B cell (primary cell): ENCODE results near the gene CPB2. TPM values are rescaled to one million over a fixed set of nuclear protein-coding genes. Genes with fewer than 3 reads are reported as not detected.

Experiments used
- ATAC-seq: fragments of 200-7000 bp; cut with Tn5 transposase; one replicate; pipeline ENCODE4 v1.10.0; 2021; ENCODE audit warnings: low read depth, mild to moderate bottlenecking, moderate number of reproducible peaks, moderate library complexity
- CTCF ChIA-PET: fragments of 350-600 bp; sonication (Branson Sonifier 250); formaldehyde crosslinking; loops from one replicate; lab custom pipeline; 2021; ENCODE audit warnings: antibody characterized with exemption, inconsistent platforms; lab: Charles Lee
- POLR2A ChIA-PET: fragments of 350-600 bp; sonication (Branson Sonifier 250); formaldehyde crosslinking; loops from one replicate; lab custom pipeline; 2021; ENCODE audit warnings: antibody characterized with exemption; lab: Charles Lee
- DNase-seq: peaks from one replicate; pipeline ENCODE4 v3.0.0; 2013
- H2AFZ ChIP-seq: 2 replicates; pipeline ENCODE4 v1.6.1; 2012; ENCODE audit warnings: mild to moderate bottlenecking, low read depth, low read length; ENCODE audit not compliant: insufficient read depth, poor library complexity, severe bottlenecking
- H3K27ac ChIP-seq, 2 donors: 1 replicate in 1 of 2; 2 replicates in 1 of 2; pipeline ENCODE4 v1.5.1; 2012 to 2013; ENCODE audit warnings: low read length in 2 of 2, mild to moderate bottlenecking in 2 of 2, moderate library complexity in 1 of 2
- H3K27me3 ChIP-seq, 4 experiments: fragments of 200-600 bp in 1 of 4; sonication (generic) in 1 of 4; replicated peaks in 1 of 4; 1 replicate in 2 of 4; 2 replicates in 2 of 4; pipeline versions ENCODE4 v1.6.1 to v1.7.0; 2013 to 2016; ENCODE audit warnings: low read length in 3 of 4, mild to moderate bottlenecking in 2 of 4, mixed read lengths in 1 of 4, moderate library complexity in 1 of 4; ENCODE audit not compliant: insufficient read depth in 4 of 4, control insufficient read depth in 3 of 4; ENCODE audit errors: control extremely low read depth in 1 of 4
- H3K36me3 ChIP-seq, 2 experiments: replicated peaks in 1 of 2; 1 replicate in 1 of 2; 2 replicates in 1 of 2; pipeline versions ENCODE4 v1.6.1 to v1.7.1; 2013; ENCODE audit warnings: low read length in 1 of 2; ENCODE audit not compliant: insufficient read depth in 2 of 2, control insufficient read depth in 1 of 2; ENCODE audit errors: control extremely low read depth in 1 of 2, extremely low read depth in 1 of 2
- H3K4me1 ChIP-seq, 2 donors: fragments of 200-600 bp in 1 of 2; sonication (generic) in 1 of 2; 1 replicate in 1 of 2; 2 replicates in 1 of 2; pipeline versions ENCODE4 v1.5.1 to v1.6.1; 2013 to 2017; ENCODE audit warnings: low read length in 2 of 2; ENCODE audit not compliant: control insufficient read depth in 2 of 2, insufficient read depth in 2 of 2
- H3K4me2 ChIP-seq: replicated peaks from 2 replicates; pipeline ENCODE3; 2012; ENCODE audit warnings: mild to moderate bottlenecking, low read depth, low read length; ENCODE audit not compliant: poor library complexity, severe bottlenecking
- H3K4me3 ChIP-seq, 5 experiments: fragments of 200-600 bp in 1 of 5; sonication (generic) in 1 of 5; 1 replicate in 3 of 5; 2 replicates in 2 of 5; pipeline versions ENCODE4 v1.5.1 to v1.7.0; 2011 to 2016; ENCODE audit warnings: low read length in 4 of 5, mild to moderate bottlenecking in 4 of 5, low read depth in 2 of 5, control low read depth in 1 of 5, moderate library complexity in 1 of 5; ENCODE audit not compliant: insufficient read depth in 1 of 5; ENCODE audit errors: control extremely low read depth in 1 of 5, extremely low read depth in 1 of 5
- H3K79me2 ChIP-seq: fragments of 200-600 bp; sonication (generic); one replicate; pipeline ENCODE4 v1.6.0; 2016; ENCODE audit warnings: low read length; ENCODE audit not compliant: control insufficient read depth, insufficient read depth
- H3K9ac ChIP-seq: fragments of 200-600 bp; sonication (generic); 2 replicates; pipeline ENCODE4 v1.6.1; 2017; ENCODE audit warnings: mild to moderate bottlenecking, low read length, moderate library complexity
- H3K9me3 ChIP-seq, 3 donors: one replicate each; pipeline versions ENCODE4 v1.6.1 to v1.7.1; 2013; ENCODE audit warnings: low read length in 2 of 3; ENCODE audit not compliant: control insufficient read depth in 2 of 3, insufficient read depth in 1 of 3; ENCODE audit errors: control extremely low read depth in 1 of 3
- H4K20me1 ChIP-seq: 2 replicates; pipeline ENCODE4 v1.6.0; 2012; ENCODE audit warnings: mild to moderate bottlenecking, low read length; ENCODE audit not compliant: insufficient read depth, control insufficient read depth, poor library complexity, severe bottlenecking
- H3K27ac Mint-ChIP-seq: one replicate; pipeline ENCODE4 v1.8.0; 2021; ENCODE audit warnings: mixed read lengths
- H3K27me3 Mint-ChIP-seq: one replicate; pipeline ENCODE4 v1.8.0; 2021; ENCODE audit warnings: mixed read lengths
- H3K4me1 Mint-ChIP-seq: one replicate; pipeline ENCODE4 v1.8.0; 2021; ENCODE audit warnings: mixed read lengths
- H3K4me3 Mint-ChIP-seq: one replicate; pipeline ENCODE4 v1.8.0; 2021; ENCODE audit warnings: mixed read lengths
- H3K9me3 Mint-ChIP-seq: one replicate; pipeline ENCODE4 v1.8.0; 2022; ENCODE audit warnings: mixed read lengths; ENCODE audit not compliant: insufficient read depth
- EZH2 ChIP-seq: IDR thresholded peaks from 2 replicates; pipeline ENCODE4 v1.6.1; 2012; ENCODE audit warnings: borderline replicate concordance, low read depth, mild to moderate bottlenecking, moderate library complexity, low read length; ENCODE audit not compliant: insufficient read depth, poor library complexity, severe bottlenecking
- WGBS: methylation state at CpG from one replicate; pipeline ENCODE4 v1.1.5; 2013; ENCODE audit warnings: missing lambda C conversion rate; ENCODE audit not compliant: insufficient coverage; 5-methylcytosine and 5-hydroxymethylcytosine counted together
- intact Hi-C: fragments of 100-400 bp; cut with micrococcal nuclease; formaldehyde crosslinking; loops from one replicate; pipeline ENCODE4 v1.10.0; 2022
- polyA plus RNA-seq: library from polyadenylated mRNA; depleted of rRNA; stranded (reverse); fragments of >200 nt; gene quantifications from 2 replicates; pipeline ENCODE4 v1.2.3, GENCODE V29; 2012
- total RNA-seq, 2 donors: library from RNA; stranded (reverse); fragments of 120-200 nt in 1 of 2; gene quantifications; 1 replicate in 1 of 2; 2 replicates in 1 of 2; pipeline versions ENCODE4 v1.2.3 to v1.2.4, GENCODE V29; 2013 to 2022
- TF ChIP-seq, protein P1 (sequence below): fragments of 200-600 bp; IDR thresholded peaks from one replicate; pipeline ENCODE4 v1.8.0; 2022; ENCODE audit warnings: antibody characterized with exemption, mild to moderate bottlenecking

CPB2 gene
- total and polyA plus RNA-seq, 2 donors (not counting 1 experiment from before 2014, with no cell fraction given): not detected

GRCh38 chr13:46129124-46129523, 24.3 kb upstream of the CPB2 start:
- Histone ChIP-seq H3K9ac (no peak overlapping the region), H3K36me3 (peaks cover 11 to 80% of the 10 kb centered on the region in 2 experiments), H3K9me3 (no peaks in the 10 kb centered on the region), H3K4me3 (no peak overlapping the region), H2AFZ (no peak overlapping the region), H3K27ac (no peak overlapping the region), H3K79me2 (no peaks in the 10 kb centered on the region), H3K4me1 (peaks cover 12 to 13% of the 10 kb centered on the region in 2 donors), H3K4me2 (no peak overlapping the region), H3K27me3 (no peaks in the 10 kb centered on the region), H4K20me1 (peaks cover 6% of the 10 kb centered on the region)
- no peak overlapping the region for H3K27ac Mint-ChIP-seq
- H3K4me3 Mint-ChIP-seq: no peak overlapping the region
- ChIA-PET CTCF (interaction anchor here (1.0 kb wide), 2 partner anchors 11 to 192 kb away, joined by 3 to 4 read pairs; no protein-coding TSS in a partner anchor), POLR2A (no interaction called here)
- no peaks in the 10 kb centered on the region for H3K9me3 Mint-ChIP-seq
- intact Hi-C loops: loop anchor here (5.0 to 10.0 kb wide), 4 partner anchors 33 to 324 kb away; partner anchors contain the start of gene ZC3H13
- H3K27me3 Mint-ChIP-seq: no peaks in the 10 kb centered on the region
- TF ChIP-seq EZH2: no peak
- peaks cover 24% of the 10 kb centered on the region for H3K4me1 Mint-ChIP-seq
- WGBS: no CpG with 5 or more reads among the region's 2 CpGs
- ATAC-seq (no peak), DNase-seq (no peak)

DNA sequence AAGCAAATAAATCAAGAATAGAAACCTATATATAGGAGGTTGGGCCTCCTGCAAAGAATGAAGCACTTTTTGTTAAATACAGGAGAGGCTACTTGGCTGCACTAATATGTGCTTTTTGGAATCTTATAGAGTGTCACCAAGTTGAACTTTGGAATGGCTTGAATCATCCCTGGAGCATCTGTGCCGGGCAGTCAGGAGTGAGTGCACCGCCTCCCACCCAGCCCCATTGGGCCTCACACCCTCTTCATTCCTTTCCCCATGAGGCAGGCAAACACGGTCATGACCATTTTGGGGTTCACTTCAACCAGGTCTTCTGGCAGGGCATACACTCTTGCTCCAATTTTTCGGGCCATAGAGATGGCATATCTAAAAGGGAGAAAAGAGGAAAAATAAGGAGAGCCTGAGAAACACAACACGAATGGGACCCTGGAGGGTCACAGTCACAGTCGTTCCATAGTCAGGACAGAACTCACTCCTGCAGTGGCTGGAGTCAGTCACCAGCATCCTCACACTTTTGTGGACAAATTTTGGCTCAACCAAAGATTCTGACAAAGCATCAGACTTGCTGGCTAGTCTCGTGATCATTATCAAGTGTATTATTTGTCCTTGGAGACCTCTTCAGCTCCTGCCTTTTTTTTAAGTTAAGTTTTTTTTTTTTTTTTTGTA, 22.7 kb upstream of the CPB2 start:
- Histone ChIP-seq H3K9ac (no peak overlapping the region), H3K27me3 (no peaks in the 10 kb centered on the region), H3K27ac (no peak overlapping the region), H3K4me3 (no peak overlapping the region), H3K36me3 (peaks cover 9 to 65% of the 10 kb centered on the region in 2 experiments), H3K4me2 (no peak overlapping the region), H3K79me2 (no peaks in the 10 kb centered on the region), H4K20me1 (peaks cover 6% of the 10 kb centered on the region), H2AFZ (no peak overlapping the region), H3K9me3 (no peaks in the 10 kb centered on the region), H3K4me1 (peaks cover 13 to 16% of the 10 kb centered on the region in 2 donors)
- CTCF ChIA-PET: interaction anchor here (0.8 to 1.7 kb wide), 16 partner anchors 9 to 617 kb away, joined by 3 to 8 read pairs (median 4); no protein-coding TSS in a partner anchor
- ATAC-seq (no peak), DNase-seq (no peak)
- intact Hi-C loops: loop anchor here (5.0 to 10.0 kb wide), 4 partner anchors 35 to 323 kb away; partner anchors contain the start of gene ZC3H13
- WGBS: 93% methylated on average over 4 of the region's 7 CpGs
- H3K27ac Mint-ChIP-seq: peak overlapping the region; percentile 28
- peaks cover 30% of the 10 kb centered on the region for H3K4me1 Mint-ChIP-seq
- no peak for TF ChIP-seq EZH2
- TF ChIP-seq, protein P1, sequence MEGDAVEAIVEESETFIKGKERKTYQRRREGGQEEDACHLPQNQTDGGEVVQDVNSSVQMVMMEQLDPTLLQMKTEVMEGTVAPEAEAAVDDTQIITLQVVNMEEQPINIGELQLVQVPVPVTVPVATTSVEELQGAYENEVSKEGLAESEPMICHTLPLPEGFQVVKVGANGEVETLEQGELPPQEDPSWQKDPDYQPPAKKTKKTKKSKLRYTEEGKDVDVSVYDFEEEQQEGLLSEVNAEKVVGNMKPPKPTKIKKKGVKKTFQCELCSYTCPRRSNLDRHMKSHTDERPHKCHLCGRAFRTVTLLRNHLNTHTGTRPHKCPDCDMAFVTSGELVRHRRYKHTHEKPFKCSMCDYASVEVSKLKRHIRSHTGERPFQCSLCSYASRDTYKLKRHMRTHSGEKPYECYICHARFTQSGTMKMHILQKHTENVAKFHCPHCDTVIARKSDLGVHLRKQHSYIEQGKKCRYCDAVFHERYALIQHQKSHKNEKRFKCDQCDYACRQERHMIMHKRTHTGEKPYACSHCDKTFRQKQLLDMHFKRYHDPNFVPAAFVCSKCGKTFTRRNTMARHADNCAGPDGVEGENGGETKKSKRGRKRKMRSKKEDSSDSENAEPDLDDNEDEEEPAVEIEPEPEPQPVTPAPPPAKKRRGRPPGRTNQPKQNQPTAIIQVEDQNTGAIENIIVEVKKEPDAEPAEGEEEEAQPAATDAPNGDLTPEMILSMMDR: no peak
- H3K9me3 Mint-ChIP-seq: no peaks in the 10 kb centered on the region
- no peak overlapping the region for H3K4me3 Mint-ChIP-seq
- POLR2A ChIA-PET: no interaction called here
- H3K27me3 Mint-ChIP-seq: no peaks in the 10 kb centered on the region
